GM06990 (cell line): ENCODE results near the gene ST3GAL6.

Source experiments
- DNase-seq: peaks from one replicate; pipeline ENCODE4 v3.0.0-alpha.2; 2011; ENCODE audit not compliant: insufficient read length; ENCODE audit errors: extremely low read depth
- H3K27me3 ChIP-seq: replicated peaks from 2 replicates; pipeline ENCODE4 v1.6.0; 2011; ENCODE audit warnings: low read length; ENCODE audit not compliant: control insufficient read depth, insufficient read depth
- H3K36me3 ChIP-seq: 2 replicates; pipeline ENCODE4 v1.5.1; 2011; ENCODE audit warnings: low read length; ENCODE audit not compliant: control insufficient read depth, insufficient read depth
- H3K4me3 ChIP-seq: replicated peaks from 2 replicates; pipeline ENCODE4 v1.5.1; 2011; ENCODE audit warnings: low read depth, mild to moderate bottlenecking, control low read depth, low read length
- TF ChIP-seq, protein P1 (sequence below): IDR thresholded peaks from 2 replicates; pipeline ENCODE4 v1.5.1; 2011; ENCODE audit warnings: low read length, control low read depth, mild to moderate bottlenecking, inconsistent platforms; ENCODE audit not compliant: insufficient read depth, poor library complexity, severe bottlenecking

Gene ST3GAL6

DNA sequence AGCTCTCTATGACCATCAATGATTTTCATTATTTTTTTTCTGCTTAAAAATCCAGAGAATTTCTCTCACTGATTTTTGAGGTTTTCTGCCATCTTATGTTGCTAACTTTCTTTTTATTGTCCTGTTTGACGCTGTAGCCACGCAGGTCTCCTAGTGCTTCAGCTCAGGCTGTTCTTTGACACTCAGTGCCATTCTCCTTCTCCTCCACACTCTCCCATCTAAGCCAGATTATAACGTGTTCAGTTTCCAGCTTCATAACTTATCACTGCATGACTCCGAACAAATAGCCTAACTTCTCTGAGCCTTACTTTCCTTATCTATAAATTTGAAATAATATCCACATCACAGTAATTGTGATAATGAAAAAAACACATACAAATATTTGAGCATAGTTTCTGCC is 22.8 kb upstream of the ST3GAL6 start:
- TF ChIP-seq, protein P1, sequence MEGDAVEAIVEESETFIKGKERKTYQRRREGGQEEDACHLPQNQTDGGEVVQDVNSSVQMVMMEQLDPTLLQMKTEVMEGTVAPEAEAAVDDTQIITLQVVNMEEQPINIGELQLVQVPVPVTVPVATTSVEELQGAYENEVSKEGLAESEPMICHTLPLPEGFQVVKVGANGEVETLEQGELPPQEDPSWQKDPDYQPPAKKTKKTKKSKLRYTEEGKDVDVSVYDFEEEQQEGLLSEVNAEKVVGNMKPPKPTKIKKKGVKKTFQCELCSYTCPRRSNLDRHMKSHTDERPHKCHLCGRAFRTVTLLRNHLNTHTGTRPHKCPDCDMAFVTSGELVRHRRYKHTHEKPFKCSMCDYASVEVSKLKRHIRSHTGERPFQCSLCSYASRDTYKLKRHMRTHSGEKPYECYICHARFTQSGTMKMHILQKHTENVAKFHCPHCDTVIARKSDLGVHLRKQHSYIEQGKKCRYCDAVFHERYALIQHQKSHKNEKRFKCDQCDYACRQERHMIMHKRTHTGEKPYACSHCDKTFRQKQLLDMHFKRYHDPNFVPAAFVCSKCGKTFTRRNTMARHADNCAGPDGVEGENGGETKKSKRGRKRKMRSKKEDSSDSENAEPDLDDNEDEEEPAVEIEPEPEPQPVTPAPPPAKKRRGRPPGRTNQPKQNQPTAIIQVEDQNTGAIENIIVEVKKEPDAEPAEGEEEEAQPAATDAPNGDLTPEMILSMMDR: no peak
- H3K36me3 ChIP-seq: no peaks in the 10 kb centered on the region
- H3K27me3 ChIP-seq: no peaks in the 10 kb centered on the region
- H3K4me3 ChIP-seq: no peak overlapping the region
- DNase-seq: no peak

DNA sequence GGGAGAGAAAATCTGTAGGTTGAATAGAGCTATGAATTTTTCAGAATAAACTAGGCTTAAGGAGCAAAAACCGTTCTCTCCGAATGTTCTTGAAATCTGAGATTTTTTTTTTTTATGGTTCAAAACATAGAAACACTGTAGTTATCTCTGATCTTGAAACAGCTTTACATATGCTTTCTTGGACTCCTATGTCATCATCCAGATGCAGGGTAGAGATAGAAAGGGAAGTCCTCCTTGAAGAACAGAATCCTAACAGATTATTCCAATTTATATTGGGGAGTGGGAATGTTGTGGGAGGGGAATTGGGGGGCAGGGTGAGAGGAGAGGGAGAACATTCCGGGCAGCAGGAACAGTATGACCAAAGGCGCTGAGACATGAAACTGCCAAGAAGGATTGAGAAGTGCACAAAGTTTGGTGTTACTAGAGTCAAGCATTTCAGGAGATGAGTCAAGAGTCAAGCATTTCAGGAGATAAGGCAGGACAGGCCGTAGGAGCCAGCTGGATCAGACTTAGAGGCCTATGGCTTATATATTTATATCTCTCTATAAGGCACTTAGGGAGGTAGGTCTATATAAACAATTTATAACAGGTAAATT is 21.9 kb upstream of the ST3GAL6 start:
- Histone ChIP-seq H3K36me3 (no peaks in the 10 kb centered on the region), H3K27me3 (no peaks in the 10 kb centered on the region), H3K4me3 (no peak overlapping the region)
- TF ChIP-seq, protein P1: no peak
- no peak for DNase-seq

DNA sequence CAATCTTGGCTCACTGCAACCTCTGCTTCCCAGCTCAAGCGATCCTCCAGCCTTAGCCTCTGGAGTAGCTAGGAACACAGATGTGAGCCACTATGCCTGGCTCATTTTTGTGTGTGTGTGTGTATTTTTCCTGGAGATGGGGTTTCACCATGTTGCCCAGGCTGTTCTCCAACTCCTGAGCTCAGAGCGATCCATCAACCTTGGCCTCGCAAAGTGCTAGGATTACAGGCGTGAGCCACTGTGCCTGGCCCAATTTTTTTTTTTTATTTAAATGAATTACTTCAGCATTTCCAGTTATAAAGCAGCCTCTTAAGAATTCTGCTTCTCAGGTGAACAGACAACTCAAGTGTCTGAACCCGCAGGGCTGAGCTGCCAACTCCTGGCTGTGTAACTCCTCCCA is 20.1 kb upstream of the ST3GAL6 start:
- H3K36me3 ChIP-seq: no peaks in the 10 kb centered on the region
- no peaks in the 10 kb centered on the region for H3K27me3 ChIP-seq
- no peak for DNase-seq
- TF ChIP-seq, protein P1: no peak
- no peak overlapping the region for H3K4me3 ChIP-seq

DNA sequence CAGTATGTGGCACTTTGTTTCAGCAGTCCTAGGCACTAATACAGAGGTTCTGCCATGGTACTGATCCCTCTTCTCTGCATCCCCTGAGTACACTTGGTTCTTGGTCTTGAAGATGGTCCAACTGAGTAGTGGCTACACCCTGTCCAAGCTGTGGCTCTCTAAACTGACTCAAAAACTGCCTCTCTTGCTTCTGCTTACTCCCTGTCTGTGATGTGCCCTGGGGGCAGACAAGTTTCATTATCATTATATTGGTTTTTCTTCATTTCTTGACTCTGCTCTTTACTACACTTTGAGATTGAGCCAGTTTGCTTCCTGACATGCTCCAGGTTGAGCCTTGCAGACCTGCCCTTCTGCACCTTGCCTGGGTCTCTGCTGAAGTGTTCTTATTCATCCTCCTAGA is 18.9 kb upstream of the ST3GAL6 start:
- Histone ChIP-seq H3K36me3 (no peaks in the 10 kb centered on the region), H3K4me3 (no peak overlapping the region), H3K27me3 (no peaks in the 10 kb centered on the region)
- no peak for DNase-seq
- TF ChIP-seq, protein P1: no peak

DNA sequence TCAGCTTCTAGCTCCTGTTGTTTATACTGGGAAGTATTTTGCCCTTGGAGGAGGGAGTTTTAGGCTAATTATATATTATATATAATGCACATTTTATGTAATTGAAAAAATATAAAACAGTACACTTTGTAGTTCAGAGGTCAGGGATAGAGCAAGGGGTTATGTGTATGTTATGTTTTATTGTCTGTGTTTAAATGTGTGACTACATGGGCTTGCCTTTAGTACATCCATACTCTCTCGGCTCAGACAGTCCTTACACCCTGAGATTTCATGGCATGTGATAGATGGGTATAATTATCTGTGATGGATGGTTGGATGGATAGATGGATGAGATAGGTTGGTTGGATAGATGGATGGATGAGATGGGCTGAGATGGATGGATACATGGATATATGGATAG is 17.4 kb upstream of the ST3GAL6 start:
- TF ChIP-seq, protein P1: no peak
- no peaks in the 10 kb centered on the region for H3K36me3 ChIP-seq
- no peaks in the 10 kb centered on the region for H3K27me3 ChIP-seq
- no peak for DNase-seq
- no peak overlapping the region for H3K4me3 ChIP-seq

DNA sequence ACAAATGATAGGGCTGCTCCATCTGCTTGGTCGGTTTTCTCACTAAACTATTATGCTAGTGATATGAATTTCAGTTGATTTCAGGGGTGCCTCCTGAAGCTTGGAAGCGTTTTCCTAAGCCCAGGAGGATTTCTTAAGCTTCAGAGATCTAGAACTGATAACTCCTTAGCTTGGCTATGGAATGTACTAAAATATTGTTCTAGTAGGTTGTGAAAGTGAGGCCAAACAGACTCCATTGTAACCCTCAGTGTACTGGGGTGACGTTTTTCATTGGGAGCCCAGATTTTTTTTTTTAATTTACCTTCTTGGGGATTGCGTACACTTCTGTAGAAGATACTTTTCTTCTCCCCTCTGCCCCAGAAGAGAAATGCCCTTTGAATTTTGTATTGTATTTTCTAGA is 17.0 kb upstream of the ST3GAL6 start:
- H3K27me3 ChIP-seq: no peaks in the 10 kb centered on the region
- no peaks in the 10 kb centered on the region for H3K36me3 ChIP-seq
- TF ChIP-seq, protein P1: no peak
- no peak overlapping the region for H3K4me3 ChIP-seq
- DNase-seq: no peak
